Activated CD4-positive, alpha-beta T cell treated with anti-CD3 and anti-CD28 coated beads, Interleukin-2, amount 50 U/mL, for 16 hours (primary cell): Measurements from ENCODE around the gene KCMF1.

Source experiments
- DNase-seq: peaks from one replicate; pipeline ENCODE4 v3.0.0-alpha.2; 2020

The KCMF1 gene

DNA sequence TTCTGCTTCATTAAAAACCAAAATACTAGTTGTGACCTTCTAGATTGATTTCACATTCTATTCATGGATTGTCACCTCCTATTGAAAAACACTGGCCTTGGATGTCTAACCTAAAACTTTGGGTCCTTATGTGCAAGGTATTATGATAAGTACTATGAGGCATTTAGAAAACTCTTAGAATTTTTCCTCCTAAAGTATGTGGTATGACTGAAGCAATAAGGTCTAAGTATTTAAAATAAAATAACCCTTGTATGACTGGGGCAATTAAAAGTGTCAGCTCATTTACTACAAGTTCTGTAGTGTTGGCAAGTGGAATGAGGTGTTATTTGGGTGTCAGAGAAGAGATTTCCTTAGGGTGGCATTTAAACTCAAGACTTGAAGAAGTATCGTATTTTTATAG is 15.1 kb downstream of the KCMF1 start:
- no peak for DNase-seq

DNA sequence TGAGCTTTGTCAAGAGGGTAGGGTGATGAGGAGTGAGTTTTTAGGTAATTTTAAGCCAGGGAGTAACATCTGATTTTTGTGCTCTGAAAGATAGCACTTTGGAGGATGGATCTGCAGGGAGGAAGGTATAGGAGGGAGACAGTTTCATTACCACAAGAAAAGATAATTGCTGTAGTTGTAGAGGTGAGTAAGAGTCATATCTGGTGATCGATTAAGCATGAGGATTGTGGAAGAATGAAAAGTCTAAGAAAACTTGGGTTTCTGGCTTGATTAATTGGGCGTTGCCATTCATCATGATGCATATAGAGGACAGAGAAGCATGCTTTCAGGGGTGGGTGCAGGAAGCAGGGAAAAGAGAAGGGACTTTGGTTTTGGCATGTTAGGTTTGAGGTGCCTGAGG is 18.5 kb downstream of the KCMF1 start:
- no peak for DNase-seq

DNA sequence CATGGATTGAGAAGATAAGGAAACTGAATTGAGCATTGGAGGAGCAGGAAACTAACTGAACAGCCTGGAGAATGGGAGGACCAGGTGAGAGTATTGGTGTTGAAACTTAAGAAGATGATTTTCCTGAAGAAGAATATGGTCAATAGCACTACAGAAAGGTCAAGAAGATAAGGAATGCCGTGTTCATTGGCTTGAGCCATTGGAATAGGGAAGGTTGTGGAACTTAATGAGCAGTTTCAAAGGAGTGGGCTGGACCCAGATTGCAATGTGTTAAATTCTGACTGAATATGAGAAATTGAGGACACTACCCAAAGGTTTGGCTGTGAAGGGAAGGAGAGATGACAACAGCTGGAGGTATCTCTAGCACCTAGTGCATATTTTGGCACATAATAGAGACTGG is 19.0 kb downstream of the KCMF1 start:
- DNase-seq = no peak

DNA sequence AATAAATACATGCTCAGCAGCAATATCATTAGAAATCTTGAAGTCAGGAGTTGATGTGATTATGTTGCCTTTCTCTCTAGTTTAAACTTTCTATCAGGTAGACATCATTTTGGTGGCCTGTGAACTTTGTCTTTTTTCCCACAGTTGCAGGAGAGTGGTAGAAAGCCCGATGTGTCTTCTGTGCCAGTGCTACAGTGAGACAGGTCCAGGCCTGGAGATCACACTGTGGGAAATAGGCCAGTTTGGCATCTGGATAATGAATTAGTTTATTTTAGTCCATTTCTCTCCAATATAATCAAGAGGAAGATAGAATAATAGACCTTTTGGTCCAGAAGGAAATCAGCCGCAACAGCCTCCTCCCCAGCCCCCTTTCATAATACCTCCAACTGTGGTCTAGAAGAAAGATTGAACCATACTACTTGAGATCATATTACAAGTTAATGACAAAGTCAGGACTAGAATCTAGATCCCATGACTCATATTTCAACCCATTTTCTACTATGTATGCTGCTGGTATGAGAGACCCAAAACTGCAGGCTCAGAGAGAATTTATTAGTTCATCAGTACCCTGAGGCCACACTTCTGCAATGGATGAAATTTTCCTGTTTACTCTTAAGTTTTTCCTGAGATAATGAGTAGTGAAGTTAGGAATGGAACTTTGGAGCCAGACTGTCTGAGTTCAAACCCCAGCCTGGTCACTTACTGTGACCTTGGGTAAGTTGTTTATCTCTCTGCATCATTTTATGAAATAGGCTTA is 20.6 kb downstream of the KCMF1 start:
- peak; percentile 28 for DNase-seq

DNA sequence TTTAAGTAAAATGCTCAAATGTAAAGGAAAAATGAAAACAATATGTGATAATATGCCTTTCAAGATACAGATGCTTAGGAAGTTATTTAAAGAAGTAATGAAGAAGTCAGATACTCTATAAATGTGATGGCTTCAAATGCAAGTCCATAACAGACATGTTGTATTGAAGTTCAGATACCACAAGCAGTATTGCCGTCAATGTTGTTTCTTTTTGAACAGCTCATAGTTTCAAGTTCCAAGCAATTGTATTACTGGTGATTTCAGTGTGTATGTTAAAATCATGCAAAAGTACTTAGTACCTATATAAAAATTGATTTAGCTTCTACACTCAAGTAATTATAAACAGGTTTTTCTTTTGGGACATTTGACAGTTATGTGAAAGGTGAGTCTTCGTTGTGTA is 24.9 kb downstream of the KCMF1 start:
- no peak for DNase-seq

DNA sequence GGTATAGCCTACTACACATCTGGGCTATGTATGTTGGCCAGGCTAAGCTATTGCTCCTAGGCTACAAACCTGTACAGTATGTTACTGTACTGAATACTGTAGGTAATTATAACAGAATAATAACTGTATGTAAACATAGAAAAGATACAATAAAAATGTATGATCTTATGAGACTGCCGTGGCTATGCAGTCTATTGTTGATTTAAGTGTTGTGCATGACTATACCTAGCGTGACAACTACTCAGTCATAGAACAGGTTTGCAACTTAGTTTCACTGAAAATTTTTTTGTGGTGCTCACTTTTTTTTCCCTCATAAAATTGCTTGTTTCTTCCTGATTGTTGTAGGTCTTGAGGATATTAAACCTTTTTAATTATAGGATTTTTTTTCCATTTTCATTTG is 25.9 kb downstream of the KCMF1 start:
- DNase-seq = no peak

DNA sequence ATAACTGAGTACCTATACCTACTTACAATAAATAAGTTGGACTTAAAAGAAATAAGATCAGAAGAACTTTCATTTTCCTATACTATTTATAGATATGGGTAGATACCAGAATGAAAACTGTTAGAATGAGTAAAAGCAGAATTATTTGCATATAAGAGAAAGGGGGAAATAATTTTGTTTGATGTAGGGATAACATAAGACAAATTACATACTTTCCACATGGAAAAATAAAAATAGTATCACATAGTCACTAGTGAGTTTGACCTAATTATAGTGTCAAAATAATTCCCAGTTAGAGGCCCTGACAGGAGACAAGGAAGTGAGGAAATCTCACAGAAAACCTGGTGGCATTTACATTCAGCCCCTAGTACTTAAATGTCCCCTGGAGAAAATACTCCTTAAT is 28.6 kb downstream of the KCMF1 start:
- DNase-seq = no peak

DNA sequence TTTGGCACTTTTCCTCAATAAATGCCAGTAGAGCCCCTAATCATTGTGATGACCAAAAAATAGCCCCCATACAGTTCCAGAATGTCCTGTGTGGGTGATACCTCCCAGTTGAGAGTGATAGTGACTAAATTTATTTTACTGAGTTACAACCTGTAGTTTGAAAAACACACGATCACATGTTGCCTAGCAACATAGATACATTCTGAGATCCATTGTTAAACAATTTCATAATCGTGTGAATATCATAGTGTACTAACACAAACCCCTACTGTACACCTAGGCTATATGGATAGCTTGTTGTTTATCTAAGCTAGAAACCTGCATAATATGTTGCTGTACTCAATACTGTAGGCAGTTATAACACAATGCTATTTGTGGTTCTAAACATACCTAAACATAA is 30.6 kb downstream of the KCMF1 start:
- DNase-seq = no peak

DNA sequence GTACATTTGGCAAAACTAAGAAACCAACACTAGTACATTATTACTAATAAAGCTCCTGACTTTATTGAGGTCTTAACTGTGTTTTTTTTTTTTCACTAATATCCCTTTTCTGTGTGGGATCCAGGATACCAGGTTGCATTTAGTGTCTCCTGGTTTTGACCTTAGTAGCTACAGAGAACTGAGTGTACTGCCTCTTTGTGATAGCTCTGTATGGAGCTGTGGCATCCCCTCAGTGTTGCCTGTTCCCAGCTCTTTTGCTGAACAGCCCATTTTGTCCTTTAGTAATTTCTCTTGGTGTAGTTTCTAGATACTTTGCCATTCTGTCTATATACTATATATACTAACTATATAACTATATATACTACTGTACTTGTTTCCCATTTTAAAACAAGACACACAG is 31.6 kb downstream of the KCMF1 start:
- no peak for DNase-seq

DNA sequence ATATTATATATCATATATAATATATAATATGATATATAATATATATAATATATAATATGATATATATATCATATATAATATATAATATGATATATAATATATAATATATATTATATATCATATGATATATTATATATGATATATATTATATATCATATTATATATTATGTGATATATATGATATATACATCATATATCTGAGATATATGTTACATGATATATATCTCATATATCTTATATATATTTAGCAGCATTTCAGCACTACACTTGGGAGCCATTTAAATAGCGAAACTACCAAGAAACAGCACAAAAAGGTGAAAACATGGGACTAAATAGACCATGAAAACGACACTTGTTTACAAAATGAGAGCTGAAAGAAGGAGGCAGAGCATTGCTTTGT is 37.3 kb downstream of the KCMF1 start:
- no peak for DNase-seq

DNA sequence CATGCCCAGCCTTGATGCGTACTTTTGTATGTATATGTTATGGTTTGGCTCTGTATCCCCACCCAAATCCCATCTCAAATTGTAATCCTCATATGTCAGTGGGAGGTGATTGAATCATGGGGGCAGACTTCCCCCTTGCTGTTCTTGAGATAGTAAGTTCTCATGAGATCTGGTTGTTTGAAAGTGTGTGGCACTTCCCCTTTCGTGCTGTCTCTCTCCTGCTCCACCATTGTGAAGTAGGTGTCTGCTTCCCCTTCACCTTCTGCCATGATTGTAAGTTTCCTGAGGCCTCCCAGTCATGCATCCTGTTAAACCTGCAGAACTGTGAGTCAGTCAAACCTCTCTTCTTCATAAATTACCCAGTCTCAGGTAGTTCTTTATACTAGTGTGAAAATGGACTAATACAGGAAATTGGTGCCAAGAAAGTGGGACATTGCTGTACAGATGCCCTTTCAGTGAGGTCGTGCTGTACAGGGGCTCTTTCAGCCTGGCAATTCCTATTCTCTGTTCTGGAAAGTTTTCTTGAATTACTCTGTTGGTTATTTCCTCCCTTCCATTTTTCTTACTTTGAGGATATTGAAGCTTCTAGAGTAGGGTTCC is 38.2 kb downstream of the KCMF1 start:
- DNase-seq = no peak

DNA sequence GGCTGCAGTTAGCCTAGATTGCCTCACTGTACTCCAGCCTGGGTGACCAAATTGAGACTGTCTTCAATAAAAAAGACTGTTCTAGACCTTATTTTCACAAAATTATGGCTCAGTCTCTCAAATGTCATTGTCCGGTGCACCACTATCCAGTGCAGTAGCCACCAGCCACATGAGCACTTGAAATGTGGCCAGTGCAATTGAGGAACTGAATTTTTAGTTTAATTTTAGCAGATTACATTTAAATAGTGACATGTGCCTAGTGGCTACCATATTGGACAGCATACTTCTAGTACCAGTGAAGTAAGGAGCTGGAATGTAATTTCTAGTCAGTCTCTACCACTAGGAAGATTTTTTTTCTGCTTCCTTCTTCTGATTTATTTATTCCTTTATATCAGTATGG is 39.4 kb downstream of the KCMF1 start:
- DNase-seq = no peak

DNA sequence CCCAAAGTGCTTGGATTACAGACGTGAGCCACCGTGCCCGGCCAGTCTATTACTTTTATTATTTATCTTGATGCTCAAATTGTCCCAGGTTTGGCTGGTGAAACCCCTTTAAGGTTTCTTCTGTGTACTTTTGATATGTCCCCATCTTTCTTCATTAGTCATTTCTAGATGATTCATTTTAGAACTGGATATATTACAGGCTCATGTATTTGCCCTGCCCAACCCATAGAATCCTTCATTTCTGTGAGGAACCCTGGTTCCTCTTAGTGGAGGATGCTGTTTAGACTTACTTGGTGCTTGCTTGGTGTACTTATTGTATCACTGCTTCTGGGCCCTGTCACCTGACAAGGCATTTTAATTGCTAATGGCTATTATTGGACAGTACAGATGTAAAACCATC is 40.1 kb downstream of the KCMF1 start:
- peak; percentile 46 for DNase-seq

DNA sequence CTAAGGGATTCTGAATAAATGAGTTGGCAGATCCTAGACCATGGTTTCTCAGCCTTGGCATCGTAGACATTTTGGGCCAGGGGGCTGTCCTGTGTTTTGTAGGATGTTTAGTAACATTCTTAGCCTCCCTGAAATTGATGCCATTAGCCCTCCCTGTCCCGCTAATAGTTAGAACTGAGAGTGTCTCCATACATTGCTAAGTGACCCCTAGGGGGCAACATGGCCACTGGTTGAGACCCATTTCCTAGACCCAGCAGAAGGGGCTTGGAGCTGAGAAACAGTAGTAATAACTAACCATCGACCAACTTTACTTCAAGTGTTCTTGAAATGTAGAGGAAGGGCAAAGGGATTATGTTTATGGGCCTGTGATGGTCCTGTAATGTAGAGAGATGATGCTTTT is 40.8 kb downstream of the KCMF1 start:
- no peak for DNase-seq

DNA sequence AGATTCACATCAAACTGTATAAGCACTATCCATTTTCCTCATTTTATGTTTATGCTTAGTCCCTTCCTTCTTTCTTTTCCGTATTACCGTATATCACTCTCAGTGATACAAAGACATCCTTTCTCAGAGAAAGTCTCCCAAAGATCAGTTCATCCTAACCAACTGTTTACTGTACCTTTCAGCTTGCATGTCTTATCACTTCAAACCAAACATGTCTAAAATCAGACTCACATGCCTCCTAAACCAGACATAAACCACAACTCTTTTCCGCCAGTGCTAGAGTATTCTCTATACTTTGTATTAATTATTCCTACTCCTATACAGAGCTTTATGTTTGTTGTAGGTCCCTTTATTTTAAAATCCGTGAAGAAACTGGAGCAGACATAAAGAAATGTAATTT is 41.5 kb downstream of the KCMF1 start:
- DNase-seq = no peak

DNA sequence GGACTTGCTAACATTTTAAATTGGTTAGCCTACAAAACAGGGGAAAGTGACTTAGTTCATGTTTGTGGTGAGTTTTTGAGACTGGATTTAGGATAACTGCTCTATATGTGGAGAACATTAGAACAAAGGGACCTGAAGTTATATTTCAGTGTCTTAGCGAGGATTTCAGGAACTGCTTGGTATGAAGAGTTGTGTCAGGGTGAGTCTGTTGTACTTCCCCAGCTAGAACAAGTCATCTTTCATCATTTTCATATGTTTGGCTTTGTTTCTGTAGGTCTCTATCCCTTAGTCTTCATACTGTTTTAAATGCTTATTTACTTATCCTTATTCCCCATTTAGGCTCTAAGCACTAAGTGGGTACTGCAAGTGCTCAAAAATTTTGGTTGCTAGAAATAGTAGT is 41.9 kb downstream of the KCMF1 start:
- DNase-seq = no peak

DNA sequence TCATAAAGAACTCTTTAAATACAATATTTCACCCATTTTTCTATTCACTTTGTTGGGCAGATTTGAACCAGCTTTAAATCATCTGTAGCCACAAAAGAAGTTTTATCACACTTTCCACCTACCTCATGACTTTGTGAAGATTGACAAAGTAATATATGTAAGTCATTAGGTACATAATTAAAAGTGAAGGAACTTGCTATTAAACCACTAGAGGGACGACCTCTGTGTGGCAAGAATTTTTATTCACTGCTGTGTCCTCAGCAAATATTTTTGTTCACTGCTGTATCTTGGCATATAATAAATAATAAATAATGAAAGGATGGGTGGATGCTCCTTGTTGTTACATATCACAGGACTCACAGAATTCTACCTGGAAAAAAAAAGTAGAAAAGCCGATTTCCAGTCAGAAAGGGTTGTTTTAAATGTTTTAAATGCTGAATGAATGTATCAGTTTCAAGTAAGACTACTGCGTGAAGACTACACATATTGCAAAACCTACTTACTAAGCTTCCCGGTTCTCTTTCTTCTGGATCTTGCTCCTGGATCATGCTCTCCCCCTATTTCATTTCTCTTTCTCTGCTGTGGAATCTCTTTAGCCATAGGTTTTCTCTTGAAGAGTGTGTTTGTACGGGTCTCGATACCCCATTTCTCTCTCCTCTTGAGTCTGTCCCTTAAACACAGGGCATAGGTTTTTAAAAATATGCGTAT is 44.8 kb downstream of the KCMF1 start:
- no peak for DNase-seq

DNA sequence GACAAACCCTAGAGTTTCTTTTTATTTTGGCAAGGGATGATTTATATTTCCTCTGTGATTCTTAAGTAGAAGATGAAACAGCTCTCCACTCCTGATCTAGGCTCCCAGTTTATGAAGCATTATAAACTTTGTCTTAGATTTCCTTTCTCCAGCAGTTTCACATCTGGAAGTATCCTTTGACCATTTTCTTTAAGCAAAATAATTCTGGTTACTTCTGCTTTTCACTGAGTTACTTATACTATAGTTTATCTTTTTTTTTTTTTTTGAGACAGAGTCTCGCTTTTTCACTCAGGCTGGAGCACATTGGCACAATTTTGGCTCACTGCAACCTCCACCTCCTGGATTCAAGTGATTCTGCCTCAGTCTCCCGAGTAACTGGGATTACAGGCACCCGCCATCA is 45.5 kb downstream of the KCMF1 start:
- DNase-seq = no peak

DNA sequence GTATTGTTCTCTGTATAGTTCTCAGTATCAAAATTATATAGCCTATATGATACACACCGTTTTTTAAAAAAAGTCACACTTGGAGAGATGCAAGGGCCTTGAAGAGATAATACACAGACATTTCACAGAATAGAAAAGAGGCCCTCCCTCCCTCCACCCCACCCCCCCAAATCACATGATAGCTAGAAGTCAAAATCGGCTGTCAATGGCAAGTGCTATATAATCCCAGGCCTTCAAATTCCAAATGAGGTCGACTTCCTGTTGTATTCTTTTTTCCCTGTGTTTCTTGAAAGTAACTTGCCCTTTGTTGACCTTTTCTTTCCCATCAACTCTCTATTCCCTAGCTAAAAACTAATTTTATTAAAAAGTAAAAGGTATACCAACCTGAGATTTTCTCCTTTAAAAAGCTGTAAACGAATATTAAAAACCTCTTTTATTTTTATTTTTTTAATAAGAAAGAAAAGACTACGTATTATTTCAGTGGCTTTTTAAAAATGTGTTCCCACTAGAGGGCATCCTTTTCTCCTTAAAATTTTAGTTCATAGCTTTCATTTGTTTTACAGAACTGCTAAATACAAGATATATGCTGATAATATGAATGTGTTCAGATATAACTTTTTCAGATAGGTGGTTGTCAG is 46.6 kb downstream of the KCMF1 start:
- DNase-seq = no peak

DNA sequence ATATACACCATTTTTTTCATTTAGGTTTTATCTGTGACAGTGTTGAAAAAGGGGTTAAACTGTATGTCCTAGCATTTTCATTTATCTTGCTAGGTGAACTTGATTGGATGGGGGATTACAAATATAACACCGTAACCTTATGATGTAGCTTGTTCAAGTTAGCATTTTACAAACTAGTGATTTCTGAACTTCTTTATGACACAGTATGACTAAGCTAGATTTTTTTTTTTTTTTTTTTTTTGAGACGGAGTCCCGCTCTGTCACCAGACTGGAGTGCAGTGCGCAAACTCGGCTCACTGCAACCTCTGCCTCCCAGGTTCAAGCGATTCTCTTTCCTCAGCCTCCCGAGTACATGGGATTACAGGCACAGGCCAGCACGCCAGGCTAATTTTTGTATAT is 47.1 kb downstream of the KCMF1 start:
- peak; percentile 58 for DNase-seq

DNA sequence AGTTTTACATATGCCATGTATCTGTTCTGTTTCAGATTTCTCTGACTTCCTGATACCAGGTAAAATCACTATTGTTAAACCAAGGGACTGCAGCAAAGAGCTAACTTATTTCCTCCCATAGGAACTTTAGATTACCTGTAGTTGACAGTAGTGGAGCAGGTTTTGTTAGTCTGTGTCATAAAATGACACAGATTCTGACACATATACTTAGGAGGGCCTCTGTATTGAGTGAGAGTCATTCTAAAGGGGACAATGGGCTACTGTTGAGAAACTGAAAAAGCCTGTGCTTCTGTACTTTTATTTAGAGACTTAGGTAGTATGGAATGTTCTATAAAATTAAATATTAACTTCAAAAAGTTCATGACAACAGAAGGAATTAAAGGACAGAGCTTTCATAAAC is 48.2 kb downstream of the KCMF1 start:
- DNase-seq = no peak

DNA sequence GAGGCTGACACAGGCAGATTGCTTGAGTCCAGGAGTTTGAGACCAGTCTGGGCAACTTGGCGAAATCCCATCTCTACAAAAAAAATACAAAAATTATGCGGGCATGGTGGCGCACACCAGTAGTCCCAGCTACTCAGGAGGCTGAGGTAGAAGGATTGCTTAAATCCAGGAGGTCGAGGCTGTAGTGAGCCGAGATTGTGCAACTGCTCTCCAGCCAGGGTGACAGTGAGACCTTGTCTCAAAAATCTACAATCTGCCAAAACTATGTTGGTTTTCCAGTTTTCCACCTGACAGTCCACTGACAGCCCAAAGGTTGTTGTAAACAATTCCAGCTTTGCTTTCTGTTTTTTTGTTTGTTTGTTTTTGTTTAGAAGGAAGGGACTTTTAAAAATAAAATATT is 51.3 kb downstream of the KCMF1 start:
- DNase-seq = no peak

DNA sequence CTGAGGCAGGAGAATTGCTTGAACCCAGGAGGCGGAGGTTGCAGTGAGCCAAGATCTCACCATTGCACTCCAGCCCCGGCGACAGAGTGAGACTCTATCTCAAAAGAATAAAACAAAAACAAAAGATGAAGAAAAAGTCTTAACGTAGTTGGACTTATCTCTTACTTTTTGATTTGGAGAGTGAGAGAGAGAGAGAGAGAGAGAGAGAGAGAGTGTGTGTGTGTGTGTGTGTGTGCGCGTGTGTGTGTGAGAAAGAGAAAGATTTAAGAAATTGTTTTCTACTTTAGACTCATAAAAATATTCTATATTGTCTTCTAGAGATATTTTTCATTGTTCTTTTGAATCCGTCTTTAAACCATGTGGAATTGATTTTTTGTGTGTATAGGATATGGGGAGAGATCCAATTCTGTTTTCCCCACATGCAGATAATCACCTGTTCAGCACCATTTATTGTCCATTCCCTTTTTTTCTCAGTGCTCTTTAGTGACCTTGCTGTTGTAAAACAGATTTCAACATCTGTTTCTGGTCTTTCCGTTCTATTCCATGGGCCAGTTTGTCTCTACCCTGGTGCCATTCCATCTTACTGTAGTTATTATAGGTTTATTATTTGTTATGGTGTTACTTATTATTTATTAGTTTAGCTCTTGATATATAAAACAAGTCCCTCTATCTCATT is 53.5 kb downstream of the KCMF1 start:
- DNase-seq = no peak
